HG03103 (cell line): ENCODE results near the gene ABCF1.
A peak's percentile ranks its signal among the peaks of the same experiment; 100 is the strongest.

Experiments
- ATAC-seq: cut with Tn5 transposase; IDR thresholded peaks from one replicate; pipeline ENCODE4 v1.9.1; 2021; ENCODE audit warnings: low read depth; ENCODE audit not compliant: unreplicated experiment

ABCF1 gene

DNA sequence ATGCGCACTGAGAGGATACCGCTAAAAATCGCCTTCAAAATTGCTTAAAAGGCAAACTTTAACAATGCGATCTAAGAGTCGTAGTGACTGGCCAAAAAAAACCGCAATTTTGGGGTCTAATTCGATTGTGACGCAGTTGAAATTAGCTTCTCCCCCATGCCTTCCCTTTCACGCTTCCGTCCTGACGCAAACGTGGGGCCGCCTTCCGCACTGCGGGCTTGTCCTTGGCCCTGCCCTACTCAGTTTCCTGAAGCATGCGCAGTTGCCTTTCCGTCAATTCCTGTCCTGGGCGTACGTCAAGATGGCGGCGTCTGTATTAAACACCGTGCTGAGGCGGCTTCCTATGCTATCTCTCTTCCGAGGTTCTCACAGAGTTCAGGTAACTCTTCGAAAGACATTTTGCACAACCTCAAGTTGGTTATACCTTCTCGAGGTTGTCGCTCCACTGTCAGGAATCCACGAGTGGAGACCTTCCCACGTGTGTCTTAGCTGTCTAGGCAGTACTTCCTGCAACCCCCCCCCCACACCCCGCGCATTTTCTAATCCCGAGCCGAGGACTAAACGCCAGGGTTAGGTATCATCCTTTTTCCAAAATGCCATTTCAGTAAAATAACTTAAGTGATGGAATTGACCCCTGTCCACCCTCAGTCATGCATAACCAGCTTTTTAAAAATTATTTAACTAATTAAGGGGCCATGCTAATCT, 46.5 kb downstream of the ABCF1 start, which contains the start of gene MRPS18B:
Gene MRPS18B (plus strand): TSS at position 276 of the 705 bp plus-strand sequence. CDS start 26 bp downstream, at position 302.
- ATAC-seq = peak; percentile 59

GRCh38 chr6:30618270-30618797, 47.1 kb downstream of the ABCF1 start:
- ATAC-seq = no peak

- no peak for ATAC-seq
These were observed 48.3 kb downstream of the ABCF1 start for GRCh38 chr6:30619561-30619960.

DNA sequence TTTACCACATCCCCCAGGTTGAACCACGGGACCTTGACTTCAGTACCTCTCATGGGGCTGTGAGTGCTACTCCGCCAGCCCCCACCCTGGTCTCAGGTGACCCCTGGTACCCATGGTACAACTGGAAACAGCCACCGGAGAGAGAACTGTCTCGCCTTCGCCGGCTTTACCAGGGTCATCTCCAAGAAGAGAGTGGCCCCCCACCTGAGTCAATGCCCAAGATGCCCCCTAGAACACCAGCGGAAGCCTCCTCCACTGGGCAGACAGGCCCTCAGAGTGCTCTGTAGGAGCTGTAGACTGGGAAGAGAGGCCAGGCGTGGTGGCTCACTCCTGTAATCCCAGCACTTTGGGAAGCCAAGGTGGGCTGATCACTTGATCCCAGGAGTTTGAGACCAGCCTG, 54.3 kb downstream of the ABCF1 start:
- ATAC-seq = no peak

DNA sequence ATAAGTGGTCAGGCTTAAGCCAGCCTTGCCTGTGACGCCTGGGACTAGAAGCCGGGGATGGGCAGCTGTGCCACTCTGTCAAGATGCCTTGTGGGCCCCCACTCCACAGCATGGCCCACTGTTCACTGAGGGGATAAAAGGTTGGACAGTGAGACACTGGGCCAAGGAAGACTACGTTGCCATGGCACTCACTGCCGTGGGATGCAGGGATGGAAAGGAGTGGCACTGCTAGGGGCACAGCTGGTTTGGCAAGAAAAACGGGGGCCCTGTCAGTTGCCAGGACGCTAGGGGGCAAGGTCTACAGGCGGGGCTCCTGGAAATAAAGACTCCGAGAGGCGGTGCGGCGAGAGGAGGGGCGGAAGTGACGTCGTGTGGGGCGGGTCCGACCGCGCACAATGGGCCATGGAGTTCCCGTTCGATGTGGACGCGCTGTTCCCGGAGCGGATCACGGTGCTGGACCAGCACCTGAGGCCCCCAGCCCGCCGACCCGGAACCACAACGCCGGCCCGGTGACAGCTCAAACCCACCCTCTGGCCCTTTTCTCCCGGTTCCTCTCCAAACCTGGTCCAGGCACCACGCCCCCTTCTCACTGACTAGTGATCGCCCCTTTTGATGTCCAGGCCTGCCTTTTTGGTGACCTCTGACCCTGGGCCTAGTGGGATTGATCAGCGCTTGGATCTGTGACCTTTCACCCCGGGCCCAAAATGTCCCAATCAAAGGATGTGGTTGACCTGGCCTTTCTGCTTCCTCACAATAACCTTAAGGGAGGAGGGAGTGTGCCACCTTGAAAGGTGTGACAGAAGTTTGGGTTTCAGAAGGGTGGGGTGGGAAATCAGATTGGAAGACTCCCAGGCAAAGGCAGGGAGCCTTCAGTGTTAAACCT, 55.5 kb downstream of the ABCF1 start, which contains the start of gene ATAT1:
Gene ATAT1 (plus strand): TSS at position 391 of the 883 bp plus-strand sequence.
- peak; percentile 78 for ATAC-seq

GRCh38 chr6:30635834-30636233, 64.6 kb downstream of the ABCF1 start:
- ATAC-seq = no peak

DNA sequence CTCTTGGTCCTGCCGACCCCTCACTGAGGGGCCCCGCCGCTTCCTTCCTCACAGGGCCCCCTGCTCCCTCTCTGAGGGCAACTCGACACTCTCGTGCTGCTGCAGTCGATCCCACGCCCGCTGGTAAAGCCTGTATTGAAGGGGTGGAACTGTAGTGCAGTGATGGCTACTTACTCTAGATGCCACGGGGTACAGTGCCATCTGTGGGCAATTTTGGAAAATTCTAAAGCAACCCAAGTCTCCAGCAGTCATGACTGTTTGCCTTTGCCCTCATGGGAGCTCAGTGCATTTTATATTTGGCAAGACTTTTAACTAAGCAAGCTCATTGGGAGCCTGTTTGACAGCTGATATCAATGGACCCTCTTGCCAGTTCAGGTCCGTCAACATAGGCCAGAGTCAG, 69.2 kb downstream of the ABCF1 start:
- ATAC-seq = no peak

DNA sequence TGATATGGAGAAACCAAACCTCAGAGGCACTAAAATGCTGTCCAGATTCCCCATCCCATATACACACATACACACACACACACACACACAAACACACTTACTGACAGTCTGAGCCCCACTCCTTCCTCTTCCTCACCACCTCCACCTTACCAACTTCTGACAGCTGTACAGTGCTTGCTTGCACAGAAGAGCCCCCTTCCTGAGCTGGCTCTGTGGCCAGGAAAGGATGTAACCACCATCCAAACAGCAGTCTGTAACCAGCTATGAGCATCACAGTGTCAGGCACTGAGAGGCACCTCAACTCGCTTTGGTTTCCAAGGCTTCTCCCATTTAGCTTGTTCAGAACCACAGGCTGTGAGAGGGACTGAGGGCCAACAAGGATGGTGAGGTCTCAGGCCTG, 69.8 kb downstream of the ABCF1 start:
- no peak for ATAC-seq
